AG10803 (cell line): ENCODE measurements around the gene LYSMD3.

Experiments
- DNase-seq: peaks from one replicate; pipeline ENCODE4 v3.0.0; 2010; ENCODE audit warnings: low read depth
- H3K4me3 ChIP-seq: 2 replicates; pipeline ENCODE4 v1.5.1; 2011; ENCODE audit warnings: mild to moderate bottlenecking, low read length, control low read depth
- TF ChIP-seq, protein P1 (sequence below): conservative IDR thresholded peaks from 2 replicates; pipeline ENCODE4 v1.5.1; 2011; ENCODE audit warnings: mild to moderate bottlenecking, low read length, control low read depth, inconsistent platforms

Gene LYSMD3

DNA sequence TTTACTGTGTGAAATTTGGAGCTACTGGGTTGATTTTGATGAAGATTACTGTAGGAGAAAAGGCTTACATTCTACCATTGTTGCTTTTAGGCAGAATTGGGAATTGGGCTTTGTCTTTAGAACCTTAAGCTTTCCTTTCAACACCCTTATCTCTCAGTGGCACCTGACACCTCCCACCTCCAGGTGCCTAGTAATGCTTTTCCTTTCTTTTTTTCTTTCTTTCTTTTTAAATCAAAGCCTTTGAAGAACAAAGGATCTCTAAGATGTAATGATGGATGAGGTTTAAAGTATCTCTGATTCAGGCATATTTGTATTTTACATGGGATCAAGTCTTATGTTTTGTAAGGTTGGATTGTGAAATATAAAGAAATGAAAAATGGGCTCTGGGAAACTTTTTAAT is 26.3 kb upstream of the LYSMD3 start:
- TF ChIP-seq, protein P1, sequence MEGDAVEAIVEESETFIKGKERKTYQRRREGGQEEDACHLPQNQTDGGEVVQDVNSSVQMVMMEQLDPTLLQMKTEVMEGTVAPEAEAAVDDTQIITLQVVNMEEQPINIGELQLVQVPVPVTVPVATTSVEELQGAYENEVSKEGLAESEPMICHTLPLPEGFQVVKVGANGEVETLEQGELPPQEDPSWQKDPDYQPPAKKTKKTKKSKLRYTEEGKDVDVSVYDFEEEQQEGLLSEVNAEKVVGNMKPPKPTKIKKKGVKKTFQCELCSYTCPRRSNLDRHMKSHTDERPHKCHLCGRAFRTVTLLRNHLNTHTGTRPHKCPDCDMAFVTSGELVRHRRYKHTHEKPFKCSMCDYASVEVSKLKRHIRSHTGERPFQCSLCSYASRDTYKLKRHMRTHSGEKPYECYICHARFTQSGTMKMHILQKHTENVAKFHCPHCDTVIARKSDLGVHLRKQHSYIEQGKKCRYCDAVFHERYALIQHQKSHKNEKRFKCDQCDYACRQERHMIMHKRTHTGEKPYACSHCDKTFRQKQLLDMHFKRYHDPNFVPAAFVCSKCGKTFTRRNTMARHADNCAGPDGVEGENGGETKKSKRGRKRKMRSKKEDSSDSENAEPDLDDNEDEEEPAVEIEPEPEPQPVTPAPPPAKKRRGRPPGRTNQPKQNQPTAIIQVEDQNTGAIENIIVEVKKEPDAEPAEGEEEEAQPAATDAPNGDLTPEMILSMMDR = no peak
- no peak overlapping the region for H3K4me3 ChIP-seq
- DNase-seq = no peak

DNA sequence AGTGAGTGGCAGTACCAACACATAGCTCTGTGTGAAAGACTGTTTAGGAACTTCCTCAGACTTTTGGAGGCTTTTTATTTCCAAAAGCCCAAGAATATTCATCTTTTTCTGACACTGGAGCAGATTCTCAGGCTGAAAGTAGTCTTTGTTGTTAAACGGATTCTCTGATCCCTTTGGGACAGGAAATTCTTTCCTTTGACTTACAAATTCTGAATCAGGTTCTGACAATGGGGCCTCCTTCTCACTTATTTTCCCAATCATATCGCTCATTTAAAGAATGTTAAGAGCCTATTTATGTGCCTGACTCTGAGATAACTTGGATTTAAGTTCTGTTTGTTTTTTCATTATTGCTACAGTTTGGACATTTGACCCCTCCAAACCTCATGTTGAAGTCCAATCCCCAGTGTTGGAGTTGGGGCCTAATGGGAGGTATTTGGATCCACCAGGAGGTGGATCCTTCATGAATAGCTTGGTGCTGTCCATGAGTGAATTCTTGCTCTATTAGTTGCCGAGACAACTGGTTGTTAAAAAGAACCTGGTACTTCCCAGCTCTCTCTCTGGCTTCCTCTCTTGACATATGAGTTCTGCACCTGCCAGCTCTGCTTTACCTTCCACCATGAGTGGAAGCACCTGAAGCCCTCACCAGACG is 25.1 kb upstream of the LYSMD3 start:
- DNase-seq = no peak
- no peak overlapping the region for H3K4me3 ChIP-seq
- TF ChIP-seq, protein P1 = no peak

DNA sequence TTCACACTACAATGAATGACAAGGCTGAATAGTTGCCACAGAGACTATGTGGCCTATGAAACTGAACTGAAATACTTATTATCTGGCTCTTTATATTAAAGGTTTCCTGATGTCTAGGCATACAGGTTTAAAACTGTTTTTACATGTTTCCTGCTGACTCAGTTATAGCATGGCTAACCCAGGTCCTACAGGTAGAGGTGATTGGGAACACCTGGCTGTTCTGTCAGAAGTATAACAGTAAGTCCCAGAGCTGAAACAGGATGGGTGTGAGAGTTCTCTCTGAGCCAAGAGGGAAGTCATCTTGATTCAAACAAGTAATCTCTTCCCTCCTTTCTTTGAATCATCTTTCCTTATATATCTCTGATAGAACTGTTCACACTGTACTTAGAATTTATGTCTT is 24.3 kb upstream of the LYSMD3 start:
- no peak overlapping the region for H3K4me3 ChIP-seq
- TF ChIP-seq, protein P1 = no peak
- DNase-seq = no peak

DNA sequence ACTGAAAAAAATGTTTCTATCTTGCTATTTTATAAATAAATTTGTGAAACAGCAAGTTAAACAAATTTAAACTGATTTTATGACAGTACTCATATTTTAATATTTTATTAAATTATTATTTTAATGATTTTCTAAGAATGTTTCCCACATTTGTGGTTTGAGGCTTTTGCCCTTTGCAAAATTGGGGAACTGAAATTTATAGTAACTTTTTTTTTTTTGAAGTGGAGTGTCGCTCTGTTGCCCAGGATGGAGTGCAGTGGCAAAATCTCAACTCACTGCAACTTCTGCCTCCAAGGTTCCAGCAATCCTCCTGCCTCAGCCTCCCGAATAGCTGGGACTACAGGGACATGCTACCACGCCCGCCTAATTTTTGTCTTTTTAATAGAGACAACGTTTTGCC is 22.0 kb upstream of the LYSMD3 start:
- TF ChIP-seq, protein P1 = no peak
- H3K4me3 ChIP-seq = no peak overlapping the region
- DNase-seq = no peak

DNA sequence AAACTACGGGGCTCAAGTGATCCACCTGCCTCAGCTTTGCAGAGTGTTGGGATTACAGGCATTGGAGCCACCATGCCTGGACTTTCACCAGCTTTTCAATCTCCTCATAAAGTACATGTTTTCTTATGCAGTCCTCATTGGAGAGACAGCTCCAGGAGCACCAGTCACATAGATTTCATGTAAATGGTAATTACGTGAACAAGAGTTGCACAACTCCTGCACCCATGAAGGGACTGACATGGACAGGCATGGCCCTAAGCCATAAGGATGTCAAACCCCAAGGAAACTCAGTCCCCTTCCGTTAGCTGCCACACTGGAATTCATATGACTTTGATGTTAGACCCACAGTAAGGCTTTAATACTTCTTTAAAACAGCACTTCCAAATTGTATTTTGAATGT is 21.6 kb upstream of the LYSMD3 start:
- no peak for DNase-seq
- no peak overlapping the region for H3K4me3 ChIP-seq
- TF ChIP-seq, protein P1 = no peak

DNA sequence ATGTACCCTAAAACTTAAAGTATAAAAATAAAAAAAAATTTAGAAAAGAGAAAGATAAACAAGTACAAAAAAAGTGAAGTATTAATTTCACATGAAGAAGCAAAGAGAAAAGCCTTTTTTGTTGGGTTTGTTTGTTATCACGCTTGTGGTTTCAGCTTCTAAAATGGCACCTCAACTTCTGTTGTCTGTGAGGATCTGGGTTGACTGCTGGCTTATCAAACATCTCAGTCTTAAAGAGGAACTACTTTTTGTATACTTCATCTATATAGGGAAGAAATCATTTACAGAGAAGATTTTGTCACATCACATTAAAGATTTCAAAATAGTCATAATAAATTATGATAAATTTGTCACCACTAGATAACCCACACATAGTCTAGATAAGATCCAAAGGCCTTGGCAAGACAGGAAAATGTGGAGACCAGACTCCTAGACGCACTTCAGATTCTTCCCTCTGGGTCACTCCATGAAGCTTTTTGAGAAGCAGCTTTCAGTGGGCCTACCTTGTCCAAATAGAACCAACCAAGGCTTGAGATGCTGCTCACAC is 20.4 kb upstream of the LYSMD3 start:
- TF ChIP-seq, protein P1 = no peak
- H3K4me3 ChIP-seq = no peak overlapping the region
- no peak for DNase-seq

DNA sequence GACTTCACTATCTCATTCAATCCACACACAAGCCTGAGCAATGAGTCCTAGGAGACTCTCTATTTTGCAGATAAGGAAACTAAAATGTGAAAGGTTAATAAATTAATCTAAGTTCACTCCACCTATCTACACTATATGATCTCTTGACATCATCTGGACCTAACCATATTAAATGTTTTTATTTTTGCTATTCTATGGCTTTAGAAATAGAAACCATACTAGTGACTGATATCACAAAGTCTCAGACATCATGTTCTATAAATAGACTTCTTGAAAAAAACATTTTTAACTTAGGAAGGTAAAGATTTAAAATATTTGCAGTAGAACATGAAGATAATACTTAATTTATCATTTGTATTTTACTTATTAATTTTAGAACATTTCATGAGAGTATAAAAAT is 19.8 kb upstream of the LYSMD3 start:
- no peak overlapping the region for H3K4me3 ChIP-seq
- no peak for DNase-seq
- TF ChIP-seq, protein P1 = no peak
